BJ (cell line): ENCODE measurements around the gene SMIM41. TPM values are rescaled to one million over a fixed set of nuclear protein-coding genes. Genes with fewer than 3 reads are reported as not detected.

Experiments
- CTCF ChIA-PET: fragments of 350-600 bp; formaldehyde crosslinking; extraction: SDS; loops from one replicate; lab custom pipeline; 2021; ENCODE audit warnings: antibody characterized with exemption, inconsistent platforms; lab: Yijun Ruan, JAX
- POLR2A ChIA-PET: fragments of 300-600 bp; sonication (Branson Sonifier 250); formaldehyde crosslinking; extraction: SDS; loops from one replicate; lab custom pipeline; 2021; ENCODE audit warnings: antibody characterized with exemption; lab: Charles Lee
- DNase-seq: peaks from one replicate; pipeline ENCODE4 v3.0.0-alpha.2; 2011; ENCODE audit warnings: low read depth
- H3K27me3 ChIP-seq: 2 replicates; pipeline ENCODE4 v1.6.0; 2011; ENCODE audit warnings: low read length; ENCODE audit not compliant: control insufficient read depth, insufficient read depth
- H3K36me3 ChIP-seq: 2 replicates; pipeline ENCODE4 v1.5.1; 2011; ENCODE audit warnings: low read length; ENCODE audit not compliant: control insufficient read depth, insufficient read depth
- H3K4me3 ChIP-seq: 2 replicates; pipeline ENCODE4 v1.5.1; 2011; ENCODE audit warnings: low read depth, mild to moderate bottlenecking, control low read depth, low read length
- CTCF ChIP-seq: IDR thresholded peaks from 2 replicates; pipeline ENCODE4 v1.5.1; 2011; ENCODE audit warnings: low read depth, mild to moderate bottlenecking, control low read depth, inconsistent platforms, low read length, moderate library complexity; ENCODE audit not compliant: insufficient read depth
- polyA plus RNA-seq: library from polyadenylated mRNA; depleted of rRNA; stranded (reverse); fragments of >200 nt; gene quantifications from 2 replicates; pipeline ENCODE4 v1.2.3, GENCODE V29; 2011

Gene SMIM41
- polyA plus RNA-seq, 1 experiment: not detected

- no peaks in the 10 kb centered on the region for H3K27me3 ChIP-seq
- H3K4me3 ChIP-seq: no peak overlapping the region
- TF ChIP-seq CTCF: no peak
- ChIA-PET POLR2A (no interaction called here), CTCF (interaction anchor here (1.2 to 2.3 kb wide), 4 partner anchors 10 to 29 kb away, joined by 3 to 5 read pairs (median 3); partner anchors contain the start of gene ATG101)
- no peak for DNase-seq
- H3K36me3 ChIP-seq: peaks cover 11% of the 10 kb centered on the region
These were observed 25.2 kb upstream of the SMIM41 start for GRCh38 chr12:52054231-52054832.

GRCh38 chr12:52054833-52055730 is 24.4 kb upstream of the SMIM41 start:
- Histone ChIP-seq H3K27me3 (no peaks in the 10 kb centered on the region), H3K36me3 (peaks cover 11% of the 10 kb centered on the region), H3K4me3 (no peak overlapping the region)
- no peak for DNase-seq
- ChIA-PET POLR2A (no interaction called here), CTCF (interaction anchor here (1.0 to 2.5 kb wide), 8 partner anchors 9 to 35 kb away, joined by 3 to 11 read pairs (median 4); partner anchors contain the start of gene ATG101)
- no peak for TF ChIP-seq CTCF

- POLR2A ChIA-PET: no interaction called here
- Histone ChIP-seq H3K36me3 (peaks cover 11% of the 10 kb centered on the region), H3K4me3 (no peak overlapping the region), H3K27me3 (no peaks in the 10 kb centered on the region)
- DNase-seq: no peak
- no peak for TF ChIP-seq CTCF
- CTCF ChIA-PET: interaction anchor here (1.0 to 2.5 kb wide), 11 partner anchors 8 to 65 kb away, joined by 3 to 11 read pairs (median 4); partner anchors contain the start of gene ATG101
These were observed 23.5 kb upstream of the SMIM41 start for GRCh38 chr12:52055731-52056711.

GRCh38 chr12:52056801-52057637 is 22.5 kb upstream of the SMIM41 start:
- ChIA-PET POLR2A (no interaction called here), CTCF (interaction anchor here (1.0 to 2.5 kb wide), 6 partner anchors 12 to 64 kb away, joined by 4 to 11 read pairs (median 4); partner anchors contain the start of gene ATG101)
- no peaks in the 10 kb centered on the region for H3K27me3 ChIP-seq
- TF ChIP-seq CTCF: no peak
- H3K4me3 ChIP-seq: no peak overlapping the region
- no peak for DNase-seq
- H3K36me3 ChIP-seq: peaks cover 11% of the 10 kb centered on the region
